HG03095 (cell line): ENCODE data around the gene GCAT.
"Not testable (repeated sequence)": the region's sequence is repeated elsewhere in the genome, so short reads cannot be mapped to it uniquely, and the experiment has no call there.

Source experiments
- ATAC-seq: cut with Tn5 transposase; IDR thresholded peaks from one replicate; pipeline ENCODE4 v1.9.1; 2021; ENCODE audit warnings: moderate library complexity; ENCODE audit not compliant: unreplicated experiment

Gene GCAT

DNA sequence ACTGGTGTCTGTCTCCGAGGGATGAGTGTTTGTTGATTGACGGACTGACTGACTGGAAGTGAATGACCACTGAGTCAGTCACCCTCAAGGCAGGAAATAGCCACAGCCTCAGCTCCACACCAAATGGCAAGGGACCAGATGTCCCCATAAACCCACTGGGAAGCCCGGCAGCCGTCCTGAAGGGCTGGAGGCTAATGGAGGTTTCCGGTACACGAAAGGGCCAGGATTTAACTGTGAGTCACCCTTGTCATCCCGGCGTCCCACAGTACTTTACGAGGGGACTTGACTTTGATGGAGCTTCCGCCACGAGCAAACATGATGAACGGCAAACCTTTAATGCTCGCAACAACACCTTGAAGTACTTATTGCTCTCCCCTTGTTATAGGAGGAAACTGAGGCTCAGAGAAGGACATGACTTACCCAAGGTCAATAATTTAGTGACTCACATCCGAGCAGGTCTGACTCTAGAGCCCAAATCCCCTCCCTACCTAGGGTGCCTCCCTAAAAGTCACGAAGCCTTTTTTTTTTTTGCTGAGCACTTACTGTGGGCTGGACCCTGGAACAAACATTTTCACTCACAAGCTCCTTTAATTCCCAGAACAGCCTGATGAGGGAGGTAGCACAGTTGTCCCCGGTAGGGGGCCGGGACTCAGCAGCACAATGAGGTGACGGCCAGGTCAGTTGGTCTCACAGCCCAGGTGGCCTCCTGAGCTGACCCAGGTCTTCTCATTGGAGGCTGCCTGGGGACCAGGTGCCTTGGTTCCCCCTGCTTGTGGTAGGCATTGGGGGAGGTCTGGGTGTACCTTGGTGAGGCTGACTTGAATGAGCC, 25.2 kb upstream of the GCAT start:
- no peak for ATAC-seq

DNA sequence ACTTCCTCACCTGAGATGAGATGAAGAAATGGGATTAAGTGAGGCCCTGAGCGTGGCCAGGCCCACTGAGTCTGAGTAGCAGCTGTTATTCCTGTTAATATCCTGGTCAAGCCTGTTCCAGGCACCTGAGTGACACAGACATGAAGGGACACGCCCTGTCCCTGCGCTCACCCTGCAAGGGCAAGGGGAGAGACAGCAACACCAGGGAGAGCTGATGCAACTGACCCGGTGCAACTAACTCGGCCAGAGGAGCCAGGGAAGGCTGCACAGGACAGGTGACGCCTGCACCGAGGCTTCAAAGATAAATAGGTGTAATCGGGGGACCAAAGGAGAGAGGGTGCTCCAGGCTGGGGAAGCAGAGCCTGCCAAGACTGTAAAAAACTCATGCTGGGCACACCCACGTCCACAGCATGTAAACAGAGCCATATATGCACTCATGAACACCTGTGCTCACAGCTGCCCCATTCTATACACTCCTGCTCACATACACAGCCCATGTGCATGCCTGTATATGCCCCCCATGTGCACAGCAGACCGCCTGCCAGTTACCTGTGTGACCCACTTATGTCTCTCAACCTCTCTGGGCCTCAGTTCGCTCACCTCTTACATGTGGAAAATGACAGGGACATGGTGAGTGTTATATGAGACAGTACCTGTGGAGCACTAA, 22.8 kb upstream of the GCAT start:
- no peak for ATAC-seq

DNA sequence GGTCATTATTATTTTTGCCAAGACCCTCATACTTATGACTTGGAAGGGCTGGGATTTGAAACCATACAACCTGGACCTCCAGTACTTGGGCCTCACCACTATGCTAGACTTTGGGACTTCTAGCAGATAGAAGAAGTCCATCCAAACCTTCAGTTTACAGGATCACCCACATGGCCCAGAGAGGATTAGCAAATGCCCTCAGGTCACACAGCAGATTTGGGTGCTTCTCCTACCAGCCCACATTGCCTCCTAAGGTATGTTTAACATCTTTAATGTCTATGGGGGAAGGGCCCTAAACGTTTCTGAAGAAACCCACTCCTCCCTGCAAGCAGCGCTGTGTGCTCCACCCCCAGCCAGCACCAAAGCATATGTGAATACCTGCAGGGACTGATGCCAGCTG, 17.5 kb upstream of the GCAT start:
- ATAC-seq = no peak

DNA sequence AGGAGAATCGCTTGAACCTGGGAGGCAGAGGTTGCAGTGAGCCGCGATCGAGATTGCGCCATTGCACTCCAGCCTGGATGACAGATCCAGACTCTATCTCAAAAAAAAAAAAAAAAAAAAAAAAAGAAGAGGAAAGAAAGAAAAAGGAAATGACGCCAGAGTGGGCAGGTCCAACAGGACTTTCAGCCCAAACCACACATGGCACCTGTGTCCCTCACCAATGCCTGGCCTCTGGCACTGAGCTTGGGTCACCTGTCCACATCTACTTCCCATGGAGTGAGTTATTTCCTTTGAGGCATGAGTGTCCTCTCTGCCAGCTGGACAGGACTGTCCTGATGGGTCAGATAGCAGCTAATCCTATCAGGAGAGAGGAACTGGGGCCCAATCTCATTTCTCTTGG, 15.2 kb upstream of the GCAT start:
- no peak for ATAC-seq

DNA sequence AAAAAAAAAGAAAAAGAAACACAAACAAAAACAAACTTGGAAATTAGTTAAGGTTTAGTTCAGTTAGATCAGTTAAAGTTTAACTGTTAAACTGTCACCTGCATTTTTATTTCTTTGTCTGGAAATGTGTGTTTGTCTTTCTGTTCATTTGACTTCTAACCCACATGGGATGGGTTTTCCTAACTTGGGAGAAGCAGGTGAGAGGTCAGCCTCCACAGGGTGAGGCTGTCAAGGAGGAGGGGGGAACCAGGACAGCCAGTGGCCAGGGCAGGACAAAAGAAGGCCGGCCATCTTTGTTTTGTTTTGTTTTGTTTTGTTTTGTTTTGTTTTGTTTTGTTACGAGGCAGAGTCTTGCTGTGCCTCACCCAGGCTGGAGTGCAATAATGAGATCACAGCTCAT, 13.4 kb upstream of the GCAT start:
- ATAC-seq = no peak

DNA sequence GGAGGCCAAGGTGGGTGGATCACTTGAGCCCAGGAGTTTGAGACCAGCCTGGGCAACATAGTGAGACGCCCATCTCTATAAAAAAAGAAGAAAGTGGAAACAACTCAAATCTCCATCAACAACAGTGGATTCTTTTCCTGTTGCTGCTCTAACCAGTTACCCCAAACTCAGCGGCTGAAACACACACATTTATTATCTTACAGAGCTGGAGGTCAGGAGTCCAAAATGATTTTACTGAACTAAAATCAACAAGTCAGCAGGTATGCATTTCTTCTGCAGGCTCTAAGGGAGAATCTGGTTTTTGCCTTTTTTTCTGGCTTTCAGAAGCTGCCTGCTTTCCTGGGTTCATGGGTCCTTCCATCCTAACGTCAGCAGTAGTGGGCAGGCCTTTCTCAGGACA, 11.7 kb upstream of the GCAT start:
- ATAC-seq = no peak

DNA sequence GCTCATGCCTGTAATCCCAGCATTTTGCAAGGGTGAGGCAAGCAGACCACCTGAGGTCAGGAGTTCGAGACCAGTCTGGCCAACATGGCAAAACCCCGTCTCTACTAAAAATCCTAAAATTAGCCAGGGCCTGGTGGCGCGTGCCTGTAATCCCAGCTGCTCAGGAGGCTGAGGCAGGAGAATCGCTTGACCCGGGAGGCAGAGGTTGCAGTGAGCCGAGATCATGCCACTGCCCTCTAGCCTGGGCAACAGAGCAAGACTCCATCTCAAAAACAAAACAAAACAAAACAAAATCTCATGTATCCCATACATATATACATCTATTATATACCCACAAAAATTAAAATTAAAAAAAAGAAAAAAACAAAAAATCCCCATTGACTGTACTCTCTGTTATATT, 10.5 kb upstream of the GCAT start:
- not testable (repeated sequence) for ATAC-seq

DNA sequence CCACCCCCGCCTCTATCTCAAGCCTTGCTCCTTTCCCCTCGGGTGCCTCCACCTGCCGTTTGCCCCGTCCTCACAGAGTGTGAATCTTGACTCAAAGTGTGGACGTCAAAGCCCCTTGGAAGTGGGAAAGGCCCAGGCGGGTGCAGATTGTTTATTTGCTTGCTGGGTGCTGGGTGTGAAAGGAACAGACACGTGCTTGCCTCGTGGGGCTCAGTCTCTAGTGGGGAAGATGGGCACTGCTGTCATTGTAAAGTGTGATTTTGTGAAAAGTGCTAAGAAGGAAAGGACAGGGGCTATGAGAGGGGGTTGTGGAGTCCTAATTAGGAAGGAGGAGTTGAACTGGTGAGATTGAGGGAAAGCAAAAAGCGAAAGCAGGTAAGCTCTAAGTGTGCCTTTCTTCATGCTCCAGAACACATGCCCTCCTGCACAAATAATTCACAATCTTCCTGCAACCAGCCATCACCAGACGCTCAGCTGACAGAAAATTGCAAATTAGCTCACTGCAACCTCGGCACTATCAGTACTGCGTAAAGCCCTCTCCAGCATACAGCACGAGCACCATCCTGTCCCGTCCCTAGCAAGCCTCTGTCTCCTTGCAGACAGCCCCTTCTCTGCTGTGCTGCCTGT, 9.7 kb upstream of the GCAT start:
- ATAC-seq = no peak

DNA sequence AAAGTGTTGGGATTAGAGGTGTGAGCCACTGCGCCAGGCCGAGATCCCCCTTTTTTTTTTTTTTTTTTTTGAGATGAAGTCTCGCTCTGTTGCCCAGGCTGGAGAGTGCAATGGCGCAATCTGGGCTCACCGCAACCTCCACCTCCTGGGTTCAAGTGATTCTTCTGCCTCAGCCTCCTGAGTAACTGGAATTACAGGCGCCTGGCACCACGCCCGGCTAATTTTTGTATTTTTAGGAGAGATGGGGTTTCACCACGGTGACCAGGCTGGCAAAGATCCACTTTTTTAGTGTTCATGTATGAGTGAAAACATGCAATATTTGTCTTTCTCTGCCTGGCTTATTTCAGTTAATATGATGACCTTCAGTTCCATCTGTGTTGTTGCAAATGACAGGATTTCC, 7.8 kb upstream of the GCAT start:
- not testable (repeated sequence) for ATAC-seq

DNA sequence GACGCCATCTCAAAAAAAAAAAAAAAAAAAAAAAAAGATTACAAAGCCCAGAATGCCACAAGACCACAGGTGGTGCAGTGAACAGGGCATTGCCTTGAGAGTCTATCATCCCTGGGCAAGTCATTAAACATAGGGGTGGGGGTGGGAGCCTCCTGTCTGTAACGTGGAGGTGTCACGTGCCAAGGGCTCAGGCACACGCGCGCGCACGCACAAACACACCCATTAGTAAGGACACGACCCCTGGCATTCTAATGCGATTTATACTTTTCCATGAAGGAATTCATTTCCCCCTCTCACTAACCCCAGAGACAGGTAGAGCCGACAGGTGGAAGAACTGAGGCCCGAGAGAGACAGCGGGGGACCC, 5.8 kb upstream of the GCAT start:
- no peak for ATAC-seq

DNA sequence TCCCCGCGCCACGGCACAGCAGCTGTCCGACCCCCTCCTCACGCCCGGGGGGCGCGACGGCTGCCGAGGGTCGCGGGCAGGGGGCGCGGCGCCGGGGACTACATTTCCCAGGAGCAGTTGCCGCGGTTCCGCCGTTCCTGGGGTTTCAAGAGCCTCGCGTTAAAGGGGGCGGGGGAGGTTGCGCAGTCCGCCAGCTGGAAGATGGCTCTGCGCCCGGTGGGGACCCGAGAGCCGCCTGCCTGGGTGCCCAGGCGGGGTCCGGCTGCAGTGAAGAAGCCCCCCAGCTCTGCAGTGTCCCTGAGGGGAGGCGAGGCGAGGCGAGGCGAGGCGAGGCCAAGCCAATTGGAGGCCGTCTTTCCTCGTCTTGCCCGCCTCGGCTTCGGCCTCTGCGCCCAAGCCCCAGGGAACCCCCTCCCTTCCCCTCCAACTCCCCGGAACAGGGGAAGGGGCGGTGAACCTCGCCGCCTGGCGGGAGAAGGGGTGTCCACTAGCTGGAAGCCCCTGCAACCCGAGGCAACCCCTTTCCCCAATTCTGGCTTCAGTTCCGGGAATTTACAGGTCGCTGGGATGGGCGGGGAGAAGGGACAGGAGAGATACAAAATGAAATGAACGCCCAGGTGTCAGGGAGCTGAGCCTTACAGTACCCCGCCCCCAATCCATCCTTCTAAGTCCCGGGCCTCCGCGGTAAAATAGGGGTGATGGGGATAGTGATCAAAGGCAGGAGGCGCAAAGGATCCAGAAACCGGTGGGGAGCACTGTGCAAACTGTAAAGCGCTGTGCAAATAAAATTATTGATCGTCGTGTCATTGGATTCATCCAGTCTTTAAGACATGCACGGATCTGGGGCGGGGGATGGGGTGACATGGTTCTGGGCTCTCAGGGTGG, 5.2 kb upstream of the GCAT start:
- ATAC-seq = no peak

DNA sequence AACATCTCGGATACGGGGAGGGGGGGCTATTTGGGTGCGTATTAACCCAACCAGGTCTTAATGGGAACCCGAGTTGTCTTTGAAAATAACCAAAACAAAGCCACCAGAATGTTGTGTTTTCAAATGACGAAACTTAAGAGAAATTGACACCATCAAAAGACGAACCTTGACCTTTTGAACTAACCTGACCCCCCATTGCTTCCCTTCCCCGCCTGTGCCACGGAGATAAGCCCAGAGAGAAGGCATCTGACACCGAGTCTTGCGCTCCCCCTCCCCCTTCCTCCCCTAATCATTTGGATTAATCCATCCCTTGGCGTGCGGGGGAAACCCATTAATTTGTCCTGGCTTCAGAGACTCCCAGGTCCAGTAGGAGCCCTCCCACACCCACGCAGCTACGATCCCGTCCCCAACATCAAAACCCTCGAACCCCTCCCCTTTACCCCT, 4.5 kb upstream of the GCAT start:
- ATAC-seq = no peak

DNA sequence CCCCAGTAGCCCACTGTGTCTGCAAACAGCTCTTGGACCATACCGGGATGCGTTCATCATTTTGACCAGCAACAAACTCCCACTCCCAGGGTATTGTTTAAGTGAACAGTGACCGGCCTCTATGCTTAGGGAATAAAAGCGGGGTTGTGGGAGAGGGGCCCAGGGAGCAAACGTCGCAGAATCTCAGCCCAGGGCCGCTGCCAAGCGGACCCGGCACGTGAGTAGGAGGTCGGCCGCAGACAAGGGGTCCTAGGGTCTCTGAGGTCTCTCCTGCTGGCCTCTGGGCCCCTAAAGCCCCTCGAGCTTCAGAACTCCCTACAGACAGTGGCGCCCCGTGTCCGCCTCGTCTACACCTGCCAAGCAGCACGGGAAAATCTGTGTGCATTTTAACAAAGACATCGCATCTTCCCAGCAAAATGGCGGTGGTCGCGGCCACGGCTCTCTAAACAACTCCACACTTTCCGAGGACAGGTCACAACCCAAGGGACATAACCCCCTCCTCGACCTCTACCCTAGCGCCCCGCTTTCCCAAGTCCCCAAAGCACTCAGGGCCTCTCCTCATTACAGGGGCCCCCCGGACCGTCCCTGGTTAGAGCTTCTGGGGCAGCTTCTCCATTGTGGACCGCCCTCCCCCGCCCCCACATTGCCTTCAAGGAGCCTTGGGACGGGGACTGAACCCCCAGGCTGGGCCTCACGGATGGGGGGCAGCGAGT, 3.9 kb upstream of the GCAT start:
- ATAC-seq = no peak

DNA sequence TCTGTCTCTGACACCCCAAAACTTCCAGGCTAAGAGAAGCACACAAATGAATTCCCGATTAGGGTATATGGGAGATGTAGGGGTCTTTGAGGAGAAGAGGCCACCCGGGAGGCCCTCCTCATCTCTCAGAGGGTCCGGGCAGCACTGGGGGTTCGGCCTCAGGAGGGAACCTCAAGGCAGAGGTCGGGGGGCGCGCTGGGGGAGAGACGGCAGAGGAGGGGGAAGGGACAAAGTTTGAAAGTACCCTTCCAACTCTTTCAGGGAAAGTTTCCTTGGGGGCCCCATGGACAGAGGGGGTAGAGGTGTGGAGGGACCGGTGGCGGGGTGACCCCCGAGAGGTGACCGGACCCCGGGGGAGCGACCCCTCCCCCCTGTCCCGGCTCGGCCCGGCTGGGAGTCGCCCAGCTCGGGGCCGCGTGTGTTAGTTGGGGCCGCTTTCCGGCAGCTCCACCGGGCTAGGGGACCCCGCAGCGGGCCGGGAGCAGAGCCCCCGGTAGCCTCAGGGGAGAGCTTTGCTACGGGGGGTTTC, 3.3 kb upstream of the GCAT start:
- no peak for ATAC-seq

DNA sequence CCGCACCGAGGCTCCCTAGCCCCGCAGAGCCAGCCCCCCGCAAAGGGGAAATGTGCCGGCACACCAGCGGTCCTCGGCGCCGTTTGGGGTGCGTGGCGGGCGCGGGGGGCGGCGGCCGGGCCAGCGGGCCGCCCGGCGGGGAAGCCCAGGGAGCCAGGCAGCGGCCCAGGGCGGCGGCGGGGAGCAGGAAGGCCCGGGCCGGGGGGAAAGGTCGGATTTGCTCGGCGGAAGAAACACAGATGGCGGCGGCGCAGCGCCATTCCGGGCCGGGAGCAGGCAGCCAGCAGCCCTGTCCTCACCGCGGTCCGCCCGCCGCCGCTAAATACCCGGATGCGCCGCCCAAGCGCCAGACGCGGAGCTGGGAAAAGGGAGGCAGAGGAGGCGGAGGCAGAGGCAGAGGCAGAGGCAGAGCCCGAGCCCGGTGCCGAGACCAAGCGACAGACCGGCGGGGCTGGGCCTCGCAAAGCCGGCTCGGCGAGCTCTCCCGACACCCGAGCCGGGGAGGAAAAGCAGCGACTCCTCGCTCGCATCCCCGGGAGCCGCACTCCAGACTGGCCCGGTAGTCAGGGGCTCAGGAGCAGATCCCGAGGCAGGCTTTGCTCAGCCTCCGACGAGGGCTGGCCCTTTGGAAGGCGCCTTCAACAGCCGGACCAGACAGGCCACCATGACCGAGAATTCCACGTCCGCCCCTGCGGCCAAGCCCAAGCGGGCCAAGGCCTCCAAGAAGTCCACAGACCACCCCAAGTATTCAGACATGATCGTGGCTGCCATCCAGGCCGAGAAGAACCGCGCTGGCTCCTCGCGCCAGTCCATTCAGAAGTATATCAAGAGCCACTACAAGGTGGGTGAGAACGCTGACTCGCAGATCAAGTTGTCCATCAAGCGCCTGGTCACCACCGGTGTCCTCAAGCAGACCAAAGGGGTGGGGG, 2.6 kb upstream of the GCAT start:
- ATAC-seq = no peak

DNA sequence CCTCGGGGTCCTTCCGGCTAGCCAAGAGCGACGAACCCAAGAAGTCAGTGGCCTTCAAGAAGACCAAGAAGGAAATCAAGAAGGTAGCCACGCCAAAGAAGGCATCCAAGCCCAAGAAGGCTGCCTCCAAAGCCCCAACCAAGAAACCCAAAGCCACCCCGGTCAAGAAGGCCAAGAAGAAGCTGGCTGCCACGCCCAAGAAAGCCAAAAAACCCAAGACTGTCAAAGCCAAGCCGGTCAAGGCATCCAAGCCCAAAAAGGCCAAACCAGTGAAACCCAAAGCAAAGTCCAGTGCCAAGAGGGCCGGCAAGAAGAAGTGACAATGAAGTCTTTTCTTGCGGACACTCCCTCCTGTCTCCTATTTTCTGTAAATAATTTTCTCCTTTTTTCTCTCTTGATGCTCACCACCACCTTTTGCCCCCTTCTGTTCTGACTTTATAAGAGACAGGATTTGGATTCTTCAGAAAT, 1.9 kb upstream of the GCAT start:
- no peak for ATAC-seq

DNA sequence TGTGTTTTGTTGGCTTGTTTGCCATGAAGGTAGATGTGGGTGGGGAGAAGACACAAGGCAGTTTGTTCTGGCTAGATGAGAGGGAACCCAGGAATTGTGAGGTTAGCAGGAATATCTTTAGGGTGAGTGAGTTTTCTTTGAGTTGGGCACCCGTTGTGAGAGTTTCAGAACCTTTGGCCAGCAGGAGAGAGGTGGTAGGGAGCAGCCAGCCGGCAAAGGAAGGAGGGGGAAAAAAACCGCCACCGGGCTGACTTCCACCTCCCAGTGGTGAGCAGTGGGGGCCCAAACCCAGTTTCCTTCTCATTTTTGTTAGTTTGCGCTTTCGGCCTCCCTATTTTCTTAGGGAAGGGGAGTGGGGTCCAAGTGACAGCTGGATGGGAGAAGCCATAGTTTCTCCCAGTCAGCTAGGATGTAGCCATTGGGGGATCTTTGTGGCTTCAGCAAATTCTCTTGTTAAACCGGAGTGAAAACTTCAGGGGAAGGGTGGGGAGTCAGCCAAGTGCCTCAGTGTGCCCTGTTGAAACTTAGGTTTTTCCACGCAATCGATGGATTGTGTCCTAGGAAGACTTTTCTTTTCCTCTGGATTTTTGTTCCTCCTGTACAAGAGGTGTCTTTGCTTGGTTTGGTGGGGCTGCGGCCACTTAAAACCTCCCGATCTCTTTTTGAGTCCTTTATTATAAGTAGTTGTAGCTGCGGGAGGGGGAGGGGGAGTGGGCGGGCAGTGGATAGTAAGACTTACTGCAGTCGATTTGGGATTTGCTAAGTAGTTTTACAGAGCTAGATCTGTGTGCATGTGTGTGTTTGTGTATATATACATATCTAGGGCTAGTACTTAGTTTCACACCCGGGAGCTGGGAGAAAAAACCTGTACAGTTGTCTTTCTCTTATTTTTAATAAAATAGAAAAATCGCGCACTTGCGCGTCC, 1.1 kb upstream of the GCAT start:
- ATAC-seq = no peak

DNA sequence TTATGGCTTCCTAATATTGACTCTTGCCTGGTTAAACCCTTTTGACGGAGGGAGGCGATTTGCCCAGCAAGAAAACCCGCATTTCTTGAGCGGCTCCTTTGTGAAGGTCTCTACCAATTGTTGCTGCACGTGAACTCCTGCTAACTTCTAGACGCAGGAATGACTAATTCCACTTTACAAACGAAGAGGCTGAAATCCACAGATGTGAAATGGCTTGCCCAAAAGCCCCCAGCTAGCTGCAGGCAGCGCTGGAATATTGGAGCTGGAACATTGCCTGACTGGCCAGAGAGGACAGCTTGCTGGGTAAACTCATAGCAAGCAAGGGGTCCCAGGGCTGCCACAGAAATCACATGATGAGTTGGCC, 542 bp downstream of the GCAT start:
- ATAC-seq = no peak
